Activated T-cell treated with anti-CD3 and anti-CD28 coated beads, Interleukin-2, amount 50 U/mL, for 48 hours (primary cell): ENCODE measurements around the gene MTSS2.
A peak's percentile ranks its signal among the peaks of the same experiment; 100 is the strongest.

Source experiments
- DNase-seq, 2 experiments: peaks; one replicate each; pipeline ENCODE4 v3.0.0-alpha.2; 2020

The MTSS2 gene

DNA sequence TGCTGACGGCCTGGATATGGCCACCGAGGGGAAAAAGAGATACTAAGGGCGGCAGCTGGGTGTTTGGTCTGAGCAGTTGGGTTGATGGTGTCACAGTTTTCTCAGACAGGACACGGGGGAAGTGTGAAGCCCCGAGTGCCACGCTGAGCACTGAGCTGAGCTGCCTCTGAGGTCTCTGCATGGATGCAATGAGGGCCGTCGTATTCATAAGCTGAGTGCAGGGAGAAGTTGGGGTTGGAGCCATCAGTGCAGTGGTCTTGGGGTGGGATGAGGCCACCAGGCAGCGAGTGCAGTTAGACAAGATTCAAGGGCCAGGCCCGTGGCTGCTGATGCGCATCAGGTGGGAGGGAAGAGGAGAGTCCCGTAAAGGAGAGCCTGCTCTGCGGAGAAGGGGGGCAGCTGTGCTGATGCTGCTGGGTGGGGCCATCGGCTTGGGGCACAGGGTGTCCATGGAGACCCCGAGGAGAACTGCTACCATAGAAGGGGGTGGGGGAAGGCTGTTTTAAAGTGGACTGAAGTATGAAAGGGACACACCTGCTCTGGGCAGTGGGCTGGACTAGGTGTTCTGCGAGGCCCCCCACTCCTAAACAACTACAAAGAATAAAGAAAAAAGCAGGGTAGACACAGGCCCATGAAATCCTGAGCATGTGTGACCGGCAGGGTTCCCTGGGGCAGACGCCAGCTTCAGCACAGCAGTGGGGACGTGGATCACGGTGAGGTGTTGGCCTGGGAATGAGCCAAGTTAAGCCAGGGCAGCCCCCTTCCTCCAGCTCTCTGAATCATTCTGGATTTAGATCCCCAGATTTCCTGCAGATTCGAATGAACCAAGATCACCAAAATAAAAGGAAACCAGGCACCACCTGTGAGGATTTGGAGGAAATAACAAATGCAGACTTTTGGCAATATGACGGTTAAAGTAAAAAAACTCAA, 19.8 kb downstream of the MTSS2 start:
- DNase-seq = no peak

- DNase-seq = no peak
Observed at GRCh38 chr16:70665113-70665694, 20.6 kb downstream of the MTSS2 start.

GRCh38 chr16:70664325-70665112, 21.3 kb downstream of the MTSS2 start:
- DNase-seq = no peak

GRCh38 chr16:70663524-70664324, 22.1 kb downstream of the MTSS2 start:
- DNase-seq = no peak

DNA sequence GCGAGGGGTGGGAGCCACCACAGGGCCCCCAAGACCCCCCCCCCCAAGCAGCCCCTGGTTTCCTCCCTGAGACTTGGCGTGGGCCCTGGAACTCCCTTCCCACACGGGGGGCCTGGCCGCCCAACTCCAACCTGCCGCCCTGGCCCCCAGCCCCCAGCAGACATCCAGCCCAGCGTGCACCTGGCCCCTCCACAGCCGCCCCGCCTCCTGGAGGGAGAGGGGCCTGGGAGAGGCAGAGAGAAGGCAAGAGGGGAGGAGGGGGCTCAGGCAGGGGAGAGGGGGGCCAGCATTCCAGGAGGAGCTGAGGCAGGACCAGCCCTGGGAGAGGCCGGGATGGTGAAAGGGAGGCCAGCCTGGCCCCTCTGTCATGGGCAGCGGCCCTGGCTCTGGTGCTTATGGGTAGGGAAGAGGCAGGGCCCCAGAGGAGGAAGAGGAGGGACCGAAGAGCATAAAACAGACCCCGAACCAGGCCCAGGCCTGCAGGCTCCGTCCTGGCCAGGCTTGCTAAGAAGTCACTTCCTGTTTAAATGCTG, 22.8 kb downstream of the MTSS2 start:
- DNase-seq = no peak

- no peak for DNase-seq
Observed at GRCh38 chr16:70661918-70662641, 23.8 kb downstream of the MTSS2 start.

DNA sequence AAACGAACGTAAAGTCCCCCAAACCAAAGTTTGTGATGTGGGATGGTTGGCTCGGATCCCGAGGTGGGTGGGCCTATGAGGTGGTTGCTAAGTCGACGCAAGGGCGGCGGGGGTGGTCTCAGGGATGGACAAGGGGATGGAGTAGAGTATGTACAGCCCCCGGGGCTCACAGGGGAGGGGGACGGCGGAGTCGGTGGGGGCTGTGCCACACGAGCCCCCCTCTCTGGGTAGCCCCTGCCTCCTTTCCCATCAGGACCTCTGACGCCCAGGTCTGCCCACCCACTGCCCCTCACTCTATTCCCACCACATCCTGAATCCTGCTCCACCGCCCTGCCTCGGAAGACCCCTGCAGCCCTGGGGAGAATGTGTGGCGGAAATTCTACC, 24.3 kb downstream of the MTSS2 start:
- no peak for DNase-seq

- no peak for DNase-seq
Observed at GRCh38 chr16:70660672-70661350, 25.0 kb downstream of the MTSS2 start.

DNA sequence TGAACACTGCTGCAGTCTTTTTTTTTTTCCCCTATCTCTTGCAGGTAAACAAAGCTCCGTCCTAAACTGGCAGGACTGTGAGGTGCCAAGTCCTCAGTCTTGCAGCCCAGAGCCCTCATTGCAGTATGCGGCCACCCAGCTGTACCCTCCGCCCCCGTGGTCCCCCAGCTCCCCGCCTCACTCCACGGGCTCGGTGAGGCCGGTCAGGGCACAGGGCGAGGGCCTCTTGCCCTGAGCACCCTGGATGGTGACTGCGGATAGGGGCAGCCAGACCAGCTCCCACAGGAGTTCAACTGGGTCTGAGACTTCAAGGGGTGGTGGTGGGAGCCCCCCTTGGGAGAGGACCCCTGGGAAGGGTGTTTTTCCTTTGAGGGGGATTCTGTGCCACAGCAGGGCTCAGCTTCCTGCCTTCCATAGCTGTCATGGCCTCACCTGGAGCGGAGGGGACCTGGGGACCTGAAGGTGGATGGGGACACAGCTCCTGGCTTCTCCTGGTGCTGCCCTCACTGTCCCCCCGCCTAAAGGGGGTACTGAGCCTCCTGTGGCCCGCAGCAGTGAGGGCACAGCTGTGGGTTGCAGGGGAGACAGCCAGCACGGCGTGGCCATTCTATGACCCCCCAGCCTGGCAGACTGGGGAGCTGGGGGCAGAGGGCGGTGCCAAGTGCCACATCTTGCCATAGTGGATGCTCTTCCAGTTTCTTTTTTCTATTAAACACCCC, 25.7 kb downstream of the MTSS2 start:
- no peak for DNase-seq

GRCh38 chr16:70659546-70659945, 26.3 kb downstream of the MTSS2 start:
- DNase-seq = no peak

DNA sequence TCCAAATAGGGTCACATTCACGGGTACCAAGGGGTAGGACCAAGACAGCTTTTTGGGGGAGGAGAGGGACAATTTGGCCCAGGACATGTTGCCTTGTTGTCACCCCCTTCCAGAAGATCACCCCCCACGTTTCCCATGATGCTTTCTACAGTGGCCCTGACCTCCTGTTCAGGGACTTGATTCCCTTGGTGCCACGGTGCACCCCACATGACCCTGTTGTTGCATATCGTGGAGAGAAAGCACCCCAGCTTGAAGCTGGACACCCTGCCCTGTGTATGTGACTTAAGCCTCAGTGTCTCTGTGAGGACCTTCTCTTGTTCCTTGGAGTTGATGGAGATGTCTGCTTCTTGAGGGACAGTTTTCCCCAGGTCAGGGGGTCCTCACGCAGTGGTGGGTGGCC, 26.9 kb downstream of the MTSS2 start:
- no peak for DNase-seq

DNA sequence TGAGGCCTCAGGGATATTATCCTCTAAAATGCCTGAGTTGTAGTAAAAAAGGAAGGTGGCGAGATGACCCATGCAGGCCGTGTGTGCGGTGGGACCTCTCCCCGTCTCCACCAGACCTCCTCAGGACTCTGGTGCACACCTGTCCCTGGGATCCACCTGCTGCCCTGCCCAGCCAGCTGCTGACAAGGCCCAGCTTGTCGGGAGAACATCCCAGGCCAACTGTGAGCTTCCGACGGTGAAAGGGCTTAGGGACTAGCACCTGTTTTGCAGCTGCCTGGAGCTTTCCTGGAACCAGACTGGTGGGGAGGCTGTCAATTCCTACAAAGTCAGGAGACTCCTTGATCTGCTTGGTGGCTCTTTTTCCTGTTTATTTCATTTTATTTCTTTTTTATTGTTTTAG, 27.9 kb downstream of the MTSS2 start:
- DNase-seq = no peak

DNA sequence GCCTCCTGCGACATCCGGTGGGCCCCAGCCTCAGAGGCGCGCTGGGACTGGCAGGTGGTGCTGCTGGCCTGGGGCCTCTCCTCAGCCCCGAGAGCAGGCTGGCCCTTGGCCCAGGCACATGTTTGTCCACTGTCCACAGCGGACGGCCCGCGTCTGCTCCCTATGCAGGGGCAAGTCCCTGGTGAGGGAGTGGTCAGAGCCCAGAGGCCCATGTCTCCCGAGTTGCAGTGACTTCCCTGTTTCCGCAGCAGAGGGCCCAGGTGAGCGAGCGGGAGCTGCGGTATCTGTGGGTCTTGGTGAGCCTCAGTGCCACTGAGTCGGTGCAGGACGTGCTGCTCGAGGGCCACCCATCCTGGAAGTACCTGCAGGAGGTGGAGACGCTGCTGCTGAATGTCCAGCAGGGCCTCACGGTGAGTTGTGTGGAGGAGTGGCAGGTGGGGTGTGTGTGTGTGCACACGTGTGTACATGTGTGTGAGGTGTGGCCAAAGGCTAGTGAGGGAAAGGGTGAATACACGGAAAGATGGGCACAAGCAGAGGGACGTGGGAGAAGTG, 29.1 kb downstream of the MTSS2 start:
- DNase-seq = no peak

DNA sequence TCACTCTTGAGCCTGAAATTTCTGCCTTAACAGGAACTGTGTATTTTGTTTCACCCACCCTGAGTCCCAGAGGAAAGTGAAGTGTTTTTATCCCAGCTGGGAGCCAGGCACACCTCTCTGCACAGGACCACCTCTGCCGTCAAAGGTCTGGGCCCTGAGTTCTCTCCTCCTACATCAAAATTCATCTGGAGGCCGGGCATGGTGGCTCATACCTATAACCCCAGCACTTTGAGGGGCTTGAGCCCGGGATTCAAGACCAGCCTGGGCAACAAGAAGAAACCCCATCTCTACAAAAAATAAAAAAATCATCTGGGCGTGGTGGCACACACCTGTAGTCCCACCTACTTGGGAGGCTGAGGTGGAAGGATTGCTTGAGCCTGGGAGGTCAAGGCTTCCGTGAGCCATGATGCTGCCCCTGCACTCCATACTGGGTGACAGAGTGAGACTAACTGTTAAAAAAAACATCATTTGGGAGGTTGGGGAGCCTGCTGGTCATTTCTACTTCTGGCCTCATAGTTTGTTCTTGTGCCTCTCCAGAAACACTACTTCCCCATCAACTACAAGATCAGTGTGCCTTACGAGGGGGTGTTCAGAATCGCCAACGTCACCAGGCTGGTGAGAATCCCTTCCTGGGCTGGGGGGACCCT, 29.7 kb downstream of the MTSS2 start:
- no peak for DNase-seq

DNA sequence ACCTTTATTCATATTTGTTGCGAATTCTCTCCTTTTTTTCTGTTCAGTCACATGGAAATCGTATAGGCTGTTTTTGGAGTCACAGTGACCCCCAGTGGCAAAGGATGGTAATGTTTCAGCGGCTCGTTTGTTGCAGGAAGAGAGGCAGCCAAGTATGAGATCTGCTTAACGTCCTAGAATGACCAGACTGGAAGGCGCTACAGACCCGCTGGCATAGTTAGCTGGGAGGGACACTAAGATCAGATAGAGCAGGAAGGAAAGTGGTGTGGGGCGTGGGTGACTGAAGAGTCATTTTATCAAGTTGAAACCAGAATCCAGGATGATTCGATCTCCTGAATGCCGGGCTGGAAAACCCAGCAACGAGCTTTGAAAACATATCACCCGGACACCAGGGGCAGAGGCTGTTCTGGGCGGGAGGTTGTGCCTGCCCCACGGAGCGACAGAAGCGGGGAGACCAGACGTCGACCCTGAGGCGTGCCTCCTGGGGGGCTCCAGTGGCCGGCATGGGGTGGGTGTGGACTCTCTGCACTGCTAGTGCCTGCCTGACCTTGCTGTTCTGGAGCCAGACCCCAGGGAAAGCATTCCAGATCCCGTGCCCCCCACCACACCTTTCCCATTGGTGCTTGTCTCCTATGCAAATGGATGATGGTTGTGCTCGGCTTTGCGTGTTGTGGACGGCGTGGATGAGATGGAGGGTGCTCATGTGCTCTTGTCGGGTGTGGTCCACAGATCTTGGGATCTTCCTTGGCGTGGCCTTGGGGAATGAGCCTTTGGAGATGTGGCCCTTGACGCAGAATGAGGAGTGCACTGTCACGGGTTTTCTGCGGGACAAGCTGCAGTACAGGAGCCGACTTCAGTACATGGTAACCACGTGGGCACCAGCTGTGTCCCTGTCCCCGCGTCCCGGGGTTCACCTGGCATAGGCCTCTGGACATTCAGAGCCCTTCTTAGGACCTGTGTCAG, 31.8 kb downstream of the MTSS2 start:
- DNase-seq = peak; percentile 92 to 96

DNA sequence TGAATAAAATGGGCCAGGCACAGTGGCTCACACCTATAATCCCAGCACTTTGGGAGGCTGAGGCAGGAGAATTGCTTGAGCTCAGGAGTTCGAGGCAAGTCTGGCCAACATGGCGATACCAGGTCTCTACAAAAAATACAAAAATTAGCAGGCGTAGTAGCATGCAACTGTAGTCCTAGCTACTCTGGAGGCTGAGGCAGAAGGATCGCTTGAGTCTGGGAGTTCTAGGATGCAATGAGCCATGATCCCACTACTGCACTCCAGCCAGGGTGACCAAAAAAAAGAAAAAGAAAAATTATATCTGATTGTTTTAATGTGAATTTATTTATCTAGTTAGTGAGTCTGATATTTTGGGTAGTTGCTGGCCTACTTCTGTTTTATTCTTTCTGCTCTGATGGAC, 32.4 kb downstream of the MTSS2 start:
- no peak for DNase-seq

DNA sequence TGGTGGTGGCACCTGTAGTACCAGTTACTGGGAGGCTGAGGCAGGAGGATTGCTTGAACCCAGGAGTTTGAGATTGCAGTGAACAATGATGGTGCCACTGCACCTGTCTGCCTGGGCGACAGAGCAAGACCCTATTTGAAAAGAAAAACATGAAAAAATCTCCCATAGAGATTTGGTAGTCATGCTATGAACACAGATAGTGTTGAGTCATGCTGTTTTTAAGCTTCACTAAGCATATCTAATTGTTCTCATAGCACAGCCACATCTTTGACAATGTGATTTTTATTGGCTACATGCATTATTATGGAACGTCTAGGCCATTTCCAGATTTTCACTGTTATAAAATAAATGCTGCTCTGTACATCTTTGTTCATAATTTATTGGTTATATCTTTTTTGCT, 33.5 kb downstream of the MTSS2 start:
- DNase-seq = no peak

DNA sequence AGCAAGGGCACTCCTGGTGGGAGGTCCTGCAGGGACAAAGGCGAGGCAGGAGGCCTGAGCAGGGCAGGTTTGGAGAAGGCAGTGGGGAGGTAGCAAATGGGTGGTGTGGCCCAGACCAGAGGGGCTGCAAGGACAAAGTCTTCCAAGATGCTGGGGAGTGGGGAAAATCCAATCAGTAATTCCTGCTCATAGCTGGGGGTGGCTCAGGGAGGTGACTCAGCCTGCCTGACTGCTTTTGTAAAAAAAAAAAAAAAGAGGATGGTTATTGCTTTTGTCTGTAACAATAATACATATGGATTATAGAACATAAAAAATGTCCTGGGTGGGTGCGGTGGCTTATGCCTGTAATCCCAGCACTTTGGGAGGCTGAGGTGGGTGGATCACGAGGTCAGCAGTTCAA, 34.3 kb downstream of the MTSS2 start:
- no peak for DNase-seq

- DNase-seq = no peak
Observed at GRCh38 chr16:70650216-70650615, 35.6 kb downstream of the MTSS2 start.
